Kidney capillary endothelial cell (primary cell): ENCODE data around the gene C1QL1.
A peak's percentile ranks its signal among the peaks of the same experiment; 100 is the strongest.

Experiments used
- DNase-seq: peaks from one replicate; pipeline ENCODE4 v3.0.0-alpha.2; 2018; ENCODE audit warnings: low spot score

C1QL1 gene

DNA sequence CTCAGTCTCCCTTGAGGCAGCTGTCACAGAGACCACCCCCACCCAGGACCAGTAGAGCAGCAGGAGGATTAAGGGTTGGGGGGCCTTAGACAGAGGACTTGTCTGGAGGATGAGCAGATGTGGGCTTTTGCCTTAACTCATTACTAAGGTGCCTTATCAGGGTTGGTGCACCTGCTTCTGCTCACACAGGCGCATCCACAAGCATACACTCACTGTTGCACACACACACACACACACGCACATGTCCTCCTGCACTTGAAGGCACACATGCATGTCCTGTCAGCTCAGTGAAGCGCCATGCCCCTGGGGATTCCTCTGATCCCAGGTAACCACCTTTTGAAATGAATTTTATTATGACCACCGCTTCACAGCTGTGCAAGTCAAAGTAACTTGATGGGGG lies 54.0 kb downstream of the C1QL1 start:
- DNase-seq: no peak

DNA sequence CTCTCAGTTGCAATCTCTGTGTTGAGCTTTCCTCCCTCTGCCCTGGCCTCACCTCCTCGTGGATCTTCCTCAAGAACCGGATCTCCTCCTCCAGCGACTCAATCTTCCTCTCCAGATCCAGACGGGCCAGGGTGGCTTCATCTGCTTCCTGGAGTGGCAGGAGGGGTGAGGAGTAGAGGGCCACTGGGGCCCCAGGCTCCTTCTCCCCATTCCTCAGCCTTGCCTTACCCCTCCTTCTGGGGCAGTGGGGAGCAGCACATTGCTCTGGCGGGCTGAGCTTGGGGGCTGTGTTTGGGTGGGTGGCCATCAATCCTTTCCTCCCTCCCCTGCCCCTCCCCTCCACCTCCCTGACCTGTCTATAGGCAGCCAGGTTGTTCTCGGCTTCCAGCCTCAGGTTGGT lies 54.4 kb downstream of the C1QL1 start:
- no peak for DNase-seq

DNA sequence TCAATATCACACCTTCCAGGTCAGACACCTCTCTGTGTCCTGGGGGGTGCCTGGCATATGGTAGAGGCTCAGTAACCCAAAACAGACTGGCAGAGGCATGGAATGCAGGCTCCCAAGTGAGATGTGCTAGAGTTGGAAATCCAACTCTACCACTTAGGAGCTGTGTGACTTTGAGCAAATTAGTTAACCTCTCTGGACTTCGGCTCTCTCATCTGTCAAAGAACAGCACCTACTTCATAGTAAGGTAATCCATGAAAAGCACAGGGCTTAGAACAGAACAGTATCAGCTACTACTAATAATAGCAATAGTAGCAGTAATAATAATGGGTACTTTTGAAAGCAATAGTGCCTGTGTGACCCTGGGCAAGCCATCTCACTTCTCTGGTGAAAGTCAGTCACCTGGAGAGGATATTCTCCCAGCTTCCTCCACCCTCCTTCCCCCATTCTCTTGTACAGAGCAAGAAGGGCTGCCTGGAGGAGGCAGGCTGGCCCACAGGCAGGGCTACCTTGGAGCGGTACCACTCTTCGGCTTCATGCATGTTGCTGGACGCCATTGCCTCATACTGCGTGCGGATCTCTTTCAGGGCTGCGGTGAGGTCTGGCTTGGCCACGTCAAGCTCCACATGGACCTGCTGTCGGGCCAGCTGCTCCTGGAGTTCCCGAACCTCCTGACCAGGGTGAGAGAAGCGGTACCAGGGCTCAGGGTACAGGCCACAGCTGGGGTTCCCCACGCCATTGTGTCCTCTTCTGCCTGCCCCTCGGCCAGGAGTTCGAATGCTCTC lies 55.1 kb downstream of the C1QL1 start:
- no peak for DNase-seq

DNA sequence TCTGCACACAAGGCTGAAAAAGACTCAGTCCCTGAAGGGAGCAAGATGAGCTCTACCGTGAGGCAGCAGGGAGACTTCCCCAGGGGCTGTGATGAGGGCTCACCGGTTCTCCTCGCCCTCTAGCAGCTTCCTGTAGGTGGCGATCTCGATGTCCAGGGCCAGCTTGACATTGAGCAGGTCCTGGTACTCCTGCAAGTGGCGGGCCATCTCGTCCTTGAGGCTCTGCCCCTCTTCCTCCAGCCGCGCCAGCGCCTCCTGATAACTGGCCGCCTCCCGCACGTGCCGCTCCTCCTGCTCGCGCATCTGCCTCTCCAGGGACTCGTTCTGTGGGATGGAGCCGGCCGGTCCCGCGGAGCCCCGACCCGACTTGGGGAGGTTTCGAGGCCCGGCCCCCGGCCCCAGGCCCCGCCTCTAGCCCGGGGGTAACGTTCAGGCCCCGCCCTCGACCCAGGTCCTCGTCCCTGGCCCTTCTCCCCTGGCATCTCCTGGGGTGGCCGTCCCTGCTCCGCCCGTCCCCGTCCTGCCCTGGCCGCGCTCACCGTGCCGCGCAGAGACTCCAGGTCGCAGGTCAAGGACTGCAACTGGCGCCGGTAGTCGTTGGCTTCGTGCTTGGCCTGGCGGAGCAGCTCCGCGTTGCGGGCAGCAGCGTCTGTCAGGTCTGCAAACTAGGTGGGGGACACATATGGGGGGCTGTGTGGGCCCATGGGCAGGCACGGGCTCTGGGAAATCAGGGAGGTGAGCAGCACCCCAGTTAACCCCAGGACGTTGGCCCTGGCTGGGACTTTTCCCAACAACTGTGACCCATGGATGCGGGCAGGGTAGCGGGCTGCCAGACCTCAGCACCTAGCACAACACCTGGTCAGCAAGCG lies 56.7 kb downstream of the C1QL1 start:
- DNase-seq: peak; percentile 29

DNA sequence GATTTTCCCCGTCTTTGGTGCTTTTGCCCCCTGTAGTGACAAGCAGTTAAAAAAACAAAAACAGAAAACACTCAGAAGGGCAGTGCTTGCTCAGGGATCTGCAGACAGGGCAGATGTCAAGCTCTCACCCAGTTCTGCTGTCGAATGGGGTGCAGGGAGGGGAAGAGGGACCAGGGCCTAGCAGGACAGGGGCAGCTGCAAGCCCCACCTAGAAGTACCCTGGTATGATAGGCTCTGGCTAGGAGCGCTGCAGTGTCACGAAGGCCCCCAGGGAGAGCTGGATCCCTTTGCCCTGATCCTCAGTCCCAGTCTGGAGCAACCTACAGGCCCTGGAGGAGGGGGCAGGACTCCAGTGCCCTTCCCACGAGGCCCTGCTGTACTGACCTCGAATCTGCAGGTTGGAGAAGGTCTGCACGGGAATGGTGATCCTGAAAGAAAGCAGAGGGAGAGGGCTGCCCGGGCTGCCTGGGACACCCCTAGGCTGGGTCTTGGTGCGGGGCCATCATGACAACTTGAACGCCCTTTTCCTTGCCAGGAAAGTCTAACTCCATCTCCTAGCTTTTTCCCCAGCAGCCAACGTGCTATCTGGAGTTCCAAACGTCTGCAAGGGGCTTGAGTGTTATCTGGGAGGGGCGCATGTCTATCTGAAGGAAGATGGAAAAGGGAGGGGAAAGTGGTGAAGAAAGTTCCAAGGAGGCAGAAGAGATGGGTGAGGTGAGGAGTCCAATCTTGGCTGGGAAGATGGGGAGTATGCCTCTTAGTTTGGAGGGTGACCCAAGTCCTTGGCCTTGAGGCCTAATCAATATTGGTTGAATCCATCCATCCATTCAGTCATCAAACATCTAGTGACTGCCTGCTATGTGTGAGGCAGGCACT lies 57.6 kb downstream of the C1QL1 start:
- no peak for DNase-seq
